IMR-90 (cell line): ENCODE results near the gene DNAJB8. TPM values are rescaled to one million over a fixed set of nuclear protein-coding genes. Genes with fewer than 3 reads are reported as not detected.

Experiments used
- ATAC-seq: fragments of 200-7000 bp; cut with Tn5 transposase; 2 replicates; pipeline ENCODE4 v1.9.1; 2020; ENCODE audit warnings: low read depth, mild to moderate bottlenecking, moderate library complexity
- BruUV-seq: library from RNA; stranded (reverse); fragments of 400-500 nt; replicated peaks from 2 replicates; lab custom pipeline; 2021; lab: Mats Ljungman, UMichigan
- CTCF ChIA-PET: fragments of 300-600 bp; formaldehyde crosslinking; extraction: SDS; loops from one replicate; lab custom pipeline; 2021; ENCODE audit warnings: antibody characterized with exemption; lab: Yijun Ruan, JAX
- POLR2A ChIA-PET: fragments of 300-600 bp; sonication (Branson Sonifier 250); formaldehyde crosslinking; loops from one replicate; lab custom pipeline; 2022; ENCODE audit warnings: antibody characterized with exemption; ENCODE audit not compliant: unreplicated experiment; lab: Charles Lee
- DNase-seq: peaks from one replicate; pipeline ENCODE4 v3.0.0; 2013
- H2AFZ ChIP-seq: replicated peaks from 2 replicates; pipeline ENCODE3; 2013; ENCODE audit warnings: low read length, mild to moderate bottlenecking; ENCODE audit not compliant: poor library complexity
- H2AK5ac ChIP-seq: 2 replicates; pipeline ENCODE4 v1.6.1; 2013; ENCODE audit warnings: low read depth, low read length, inconsistent platforms
- H2AK9ac ChIP-seq: replicated peaks from 2 replicates; pipeline ENCODE3; 2013; ENCODE audit warnings: mild to moderate bottlenecking, low read depth, low read length, moderate library complexity; ENCODE audit not compliant: poor library complexity
- H2BK120ac ChIP-seq: 2 replicates; pipeline ENCODE4 v1.6.1; 2013; ENCODE audit warnings: low read depth, low read length, inconsistent platforms
- H2BK15ac ChIP-seq: 3 replicates; pipeline ENCODE4 v1.6.1; 2013; ENCODE audit warnings: low read depth, low read length, inconsistent platforms
- H2BK20ac ChIP-seq: 2 replicates; pipeline ENCODE4 v1.6.1; 2013; ENCODE audit warnings: low read depth, mild to moderate bottlenecking, inconsistent platforms, low read length, moderate library complexity
- H2BK5ac ChIP-seq: 2 replicates; pipeline ENCODE4 v1.6.1; 2013; ENCODE audit warnings: mild to moderate bottlenecking, low read depth, low read length, inconsistent platforms; ENCODE audit not compliant: poor library complexity, severe bottlenecking
- H3K14ac ChIP-seq: replicated peaks from 2 replicates; pipeline ENCODE4 v1.6.1; 2013; ENCODE audit warnings: low read depth, low read length, inconsistent platforms
- H3K18ac ChIP-seq: 2 replicates; pipeline ENCODE4 v1.6.1; 2013; ENCODE audit warnings: low read depth, low read length, control low read depth
- H3K23ac ChIP-seq: 2 replicates; pipeline ENCODE4 v1.6.1; 2013; ENCODE audit warnings: low read depth, low read length, inconsistent platforms
- H3K27ac ChIP-seq: 2 replicates; pipeline ENCODE4 v1.5.1; 2013; ENCODE audit warnings: mild to moderate bottlenecking, control low read depth, low read length; ENCODE audit not compliant: insufficient read depth
- H3K27me3 ChIP-seq: 2 replicates; pipeline ENCODE4 v1.6.1; 2013; ENCODE audit warnings: low read length; ENCODE audit not compliant: control insufficient read depth, insufficient read depth
- H3K36me3 ChIP-seq: 2 replicates; pipeline ENCODE4 v1.6.1; 2013; ENCODE audit warnings: low read length, mixed read lengths; ENCODE audit not compliant: control insufficient read depth, insufficient read depth
- H3K4ac ChIP-seq: 2 replicates; pipeline ENCODE4 v1.6.1; 2013; ENCODE audit warnings: low read depth, low read length, inconsistent platforms
- H3K4me1 ChIP-seq: 2 replicates; pipeline ENCODE4 v1.6.1; 2013; ENCODE audit warnings: low read length, mixed read lengths; ENCODE audit not compliant: control insufficient read depth, insufficient read depth
- H3K4me2 ChIP-seq: 2 replicates; pipeline ENCODE4 v1.6.1; 2013; ENCODE audit warnings: low read depth, mild to moderate bottlenecking, control low read depth, low read length, moderate library complexity
- H3K4me3 ChIP-seq: 2 replicates; pipeline ENCODE4 v1.5.1; 2013; ENCODE audit warnings: low read depth, mild to moderate bottlenecking, control low read depth, low read length, moderate library complexity; ENCODE audit not compliant: insufficient read depth
- H3K56ac ChIP-seq: 2 replicates; pipeline ENCODE4 v1.6.1; 2013; ENCODE audit warnings: low read length, inconsistent platforms; ENCODE audit not compliant: insufficient read depth; ENCODE audit errors: extremely low read depth
- H3K79me1 ChIP-seq, 2 experiments: 2 replicates each; pipeline ENCODE4 v1.6.1; 2013; ENCODE audit warnings: low read length in 2 of 2, inconsistent platforms in 1 of 2, low read depth in 1 of 2
- H3K9ac ChIP-seq: 2 replicates; pipeline ENCODE4 v1.6.1; 2013; ENCODE audit warnings: low read depth, low read length, control low read depth
- H3K9me1 ChIP-seq: 2 replicates; pipeline ENCODE4 v1.6.1; 2013; ENCODE audit warnings: low read length, inconsistent platforms; ENCODE audit not compliant: insufficient read depth
- H3K9me3 ChIP-seq: 2 replicates; pipeline ENCODE4 v1.6.1; 2013; ENCODE audit warnings: low read length; ENCODE audit not compliant: control insufficient read depth, insufficient read depth
- H4K20me1 ChIP-seq: 2 replicates; pipeline ENCODE4 v1.6.1; 2013; ENCODE audit warnings: low read length, inconsistent platforms; ENCODE audit not compliant: insufficient read depth
- H4K5ac ChIP-seq: 2 replicates; pipeline ENCODE4 v1.6.1; 2013; ENCODE audit warnings: mild to moderate bottlenecking, low read depth, low read length, control low read depth
- H4K8ac ChIP-seq, 2 experiments: 2 replicates each; pipeline ENCODE4 v1.6.1; 2013; ENCODE audit warnings: low read depth in 2 of 2, low read length in 2 of 2, control low read depth in 1 of 2, inconsistent platforms in 1 of 2
- H4K91ac ChIP-seq: 2 replicates; pipeline ENCODE4 v1.6.1; 2013; ENCODE audit warnings: low read depth, low read length, inconsistent platforms; ENCODE audit not compliant: insufficient read depth
- BHLHE40 ChIP-seq: fragments of 150-350 bp; IDR thresholded peaks from 2 replicates; pipeline ENCODE4 v1.6.1; 2016; ENCODE audit warnings: mild to moderate bottlenecking, low read depth, low read length
- CEBPB ChIP-seq: IDR thresholded peaks from 2 replicates; pipeline ENCODE4 v1.6.1; 2012; ENCODE audit warnings: low read depth, low read length, improper control_type of control experiment
- FOS ChIP-seq: fragments of 150-350 bp; IDR thresholded peaks from 2 replicates; pipeline ENCODE4 v1.6.1; 2016; ENCODE audit warnings: low read depth, low read length
- MAFK ChIP-seq: IDR thresholded peaks from 2 replicates; pipeline ENCODE4 v1.6.1; 2012; ENCODE audit warnings: low read depth, low read length, improper control_type of control experiment
- POLR2A ChIP-seq: IDR thresholded peaks from 2 replicates; pipeline ENCODE4 v1.6.1; 2012; ENCODE audit warnings: mild to moderate bottlenecking, low read depth, low read length
- RCOR1 ChIP-seq: IDR thresholded peaks from 2 replicates; pipeline ENCODE4 v1.6.1; 2012; ENCODE audit warnings: mild to moderate bottlenecking, low read length, improper control_type of control experiment; ENCODE audit not compliant: insufficient replicate concordance
- WGBS, 2 experiments: methylation state at CpG; one replicate each; pipeline versions ENCODE4 v1.1.5 to v1.1.7; 2013; ENCODE audit warnings: missing lambda C conversion rate in 2 of 2; ENCODE audit not compliant: insufficient read length in 1 of 2; ENCODE audit errors: extremely low coverage in 2 of 2; 5-methylcytosine and 5-hydroxymethylcytosine counted together
- dilution Hi-C: fragments of 300-500 bp; cut with HindIII; formaldehyde crosslinking; loops from one replicate; pipeline ENCODE4 v1.14.3; 2018; ENCODE audit warnings: low sequenced_read_pairs; ENCODE audit not compliant: unreplicated experiment
- in situ Hi-C: fragments of 300-500 bp; cut with MboI; formaldehyde crosslinking; loops from 3 replicates; pipeline ENCODE4 v1.14.3; 2019; ENCODE audit warnings: low sequenced_read_pairs, inconsistent platforms, mixed read lengths
- intact Hi-C: fragments of 100-400 bp; cut with micrococcal nuclease; formaldehyde crosslinking; loops from 2 replicates; pipeline ENCODE4 v1.10.0; 2022
- polyA plus RNA-seq, 3 experiments: library from polyadenylated mRNA; depleted of rRNA; stranded (reverse); fragments of >200 nt; gene quantifications; 2 replicates each; pipeline ENCODE4 v1.2.3, GENCODE V29; 2012; ENCODE audit warnings: low replicate concordance in 1 of 3
- total RNA-seq: library from RNA; depleted of rRNA; stranded (reverse); fragments of >200 nt; gene quantifications from 2 replicates; pipeline ENCODE4 v1.2.3, GENCODE V29; 2012
- TF ChIP-seq, protein P1 (sequence below): fragments of 150-350 bp; IDR thresholded peaks from 2 replicates; pipeline ENCODE4 v1.6.1; 2016; ENCODE audit warnings: low read depth, mild to moderate bottlenecking, low read length, moderate library complexity, borderline replicate concordance

DNAJB8 gene
- total and polyA plus RNA-seq, 2 of the 4 experiments (the other 2 are of a cell fraction), result not detected

DNA sequence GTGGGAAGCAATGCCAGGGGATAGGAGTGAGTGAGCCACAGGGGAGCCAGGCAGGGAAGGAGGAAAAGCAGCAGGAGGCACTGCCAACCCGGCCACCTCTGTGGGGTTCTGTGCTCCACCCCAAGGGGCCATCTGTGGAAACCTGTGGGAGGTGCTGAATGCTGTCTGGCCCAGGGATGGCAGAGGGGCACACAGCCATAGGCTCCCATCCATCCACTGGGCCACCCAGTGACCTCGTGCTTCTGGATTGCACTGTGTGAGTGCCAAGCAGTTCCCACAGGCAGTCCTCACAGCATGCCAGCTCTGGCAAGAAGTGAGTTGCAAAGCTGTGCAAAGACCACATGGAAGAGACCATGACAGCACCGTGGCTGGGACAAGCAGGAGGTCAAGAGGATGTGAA, 27.5 kb downstream of the DNAJB8 start:
- ATAC-seq, result peak; percentile 51; the same call in 1 of the 2 replicates

More for the DNA sequence above, 27.5 kb downstream of the DNAJB8 start:
- H3K14ac ChIP-seq, result no peak overlapping the region
- H3K9ac ChIP-seq, result no peak overlapping the region
- H2BK15ac ChIP-seq, result no peak overlapping the region
- H3K18ac ChIP-seq, result no peak overlapping the region
- in situ Hi-C loops (no loop called here), intact Hi-C loops (no loop called here), dilution Hi-C loops (no loop called here)
- H2AFZ ChIP-seq, result peak overlapping the region; percentile 49
- H2BK20ac ChIP-seq, result no peak overlapping the region
- H2AK5ac ChIP-seq, result no peak overlapping the region
- no peaks in the 10 kb centered on the region for H3K36me3 ChIP-seq
- TF ChIP-seq BHLHE40 (no peak), POLR2A (no peak), MAFK (no peak), CEBPB (no peak), FOS (no peak), RCOR1 (no peak)
- TF ChIP-seq, protein P1, sequence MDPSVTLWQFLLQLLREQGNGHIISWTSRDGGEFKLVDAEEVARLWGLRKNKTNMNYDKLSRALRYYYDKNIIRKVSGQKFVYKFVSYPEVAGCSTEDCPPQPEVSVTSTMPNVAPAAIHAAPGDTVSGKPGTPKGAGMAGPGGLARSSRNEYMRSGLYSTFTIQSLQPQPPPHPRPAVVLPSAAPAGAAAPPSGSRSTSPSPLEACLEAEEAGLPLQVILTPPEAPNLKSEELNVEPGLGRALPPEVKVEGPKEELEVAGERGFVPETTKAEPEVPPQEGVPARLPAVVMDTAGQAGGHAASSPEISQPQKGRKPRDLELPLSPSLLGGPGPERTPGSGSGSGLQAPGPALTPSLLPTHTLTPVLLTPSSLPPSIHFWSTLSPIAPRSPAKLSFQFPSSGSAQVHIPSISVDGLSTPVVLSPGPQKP, result no peak
- no peaks in the 10 kb centered on the region for H3K9me1 ChIP-seq
- H2BK120ac ChIP-seq, result no peak overlapping the region
- H3K4me2 ChIP-seq, result no peak overlapping the region
- no peak overlapping the region for H4K5ac ChIP-seq
- H3K23ac ChIP-seq, result no peak overlapping the region
- no peaks in the 10 kb centered on the region for H3K79me1 ChIP-seq
- no peak overlapping the region for H3K4me3 ChIP-seq
- no peak overlapping the region for H3K56ac ChIP-seq
- DNase-seq, result peak; percentile 7
- H2BK5ac ChIP-seq, result no peak overlapping the region
- H3K27me3 ChIP-seq, result peaks cover 69% of the 10 kb centered on the region
- H4K20me1 ChIP-seq, result no peaks in the 10 kb centered on the region
- no peaks in the 10 kb centered on the region for H3K4me1 ChIP-seq
- no CpG with 5 or more reads among the region's 3 CpGs for WGBS, 2 experiments
- ChIA-PET CTCF (no interaction called here), POLR2A (no interaction called here)
- no peak overlapping the region for H4K8ac ChIP-seq
- H3K9me3 ChIP-seq, result peaks cover 3% of the 10 kb centered on the region; the same call in 1 of the 2 replicates
- no peak overlapping the region for H3K4ac ChIP-seq
- H3K27ac ChIP-seq, result no peak overlapping the region
- H4K91ac ChIP-seq, result no peak overlapping the region
- H2AK9ac ChIP-seq, result no peak overlapping the region
- no TSS peak for BruUV-seq
